AG09309 (cell line): Measurements from ENCODE around the gene SGSM1.

ENCODE experiments used
- DNase-seq: peaks from one replicate; pipeline ENCODE4 v3.0.0-alpha.2; 2010; ENCODE audit warnings: low read depth
- H3K4me3 ChIP-seq: 2 replicates; pipeline ENCODE4 v1.5.1; 2011; ENCODE audit warnings: mild to moderate bottlenecking, low read depth, low read length, moderate library complexity; ENCODE audit not compliant: control insufficient read depth
- CTCF ChIP-seq: IDR thresholded peaks from 2 replicates; pipeline ENCODE4 v1.5.1; 2011; ENCODE audit warnings: mild to moderate bottlenecking, low read depth, low read length, inconsistent platforms; ENCODE audit not compliant: insufficient read depth, control insufficient read depth; ENCODE audit errors: missing control alignments

SGSM1 gene

GRCh38 chr22:24975813-24976341, 169.9 kb downstream of the SGSM1 start:
- no peak for TF ChIP-seq CTCF
- H3K4me3 ChIP-seq: no peak overlapping the region
- no peak for DNase-seq

- H3K4me3 ChIP-seq: no peak overlapping the region
- no peak for TF ChIP-seq CTCF
- DNase-seq: no peak
These were observed 170.6 kb downstream of the SGSM1 start for GRCh38 chr22:24976442-24977218.
